ENCODE data around the gene HTT-AS. TPM values are rescaled to one million over a fixed set of nuclear protein-coding genes. Genes with fewer than 3 reads are reported as not detected.

Gene HTT-AS
- total RNA-seq, 1 experiment from 2014 or later: not detected

GRCh38 chr4:3029464-3029863 is 44.9 kb downstream of the HTT-AS start:
- Mint-ChIP-seq H3K36me3 (ENCODE audit: insufficient read depth, unreplicated experiment) (no peaks in the 10 kb centered on the region), H3K4me3 (ENCODE audit: low read depth, unreplicated experiment) (no peak overlapping the region), H3K27ac (ENCODE audit: unreplicated experiment) (no peak overlapping the region), H3K27me3 (ENCODE audit: unreplicated experiment) (peaks cover 21% of the 10 kb centered on the region), H3K4me1 (ENCODE audit: low read depth, unreplicated experiment) (peaks cover 17% of the 10 kb centered on the region), H3K9me3 (ENCODE audit: low read depth, unreplicated experiment) (no peaks in the 10 kb centered on the region)
- DNase-seq: no peak
- BruUV-seq (replicated peaks): no TSS peak
- intact Hi-C loops (cut with micrococcal nuclease; ENCODE audit: unreplicated experiment): no loop called here
- TF ChIP-seq CTCF (IDR thresholded peaks at IDR 0.05; ENCODE audit: unreplicated experiment): no peak
- CTCF ChIA-PET: interaction anchor here (0.8 kb wide), 1 partner anchor 695 kb away, joined by 3 read pairs; no protein-coding TSS in a partner anchor

- intact Hi-C loops (cut with micrococcal nuclease; ENCODE audit: unreplicated experiment): no loop called here
- BruUV-seq (replicated peaks): no TSS peak
- no peak for TF ChIP-seq CTCF (IDR thresholded peaks at IDR 0.05; ENCODE audit: unreplicated experiment)
- no peak overlapping the region for H3K27ac Mint-ChIP-seq (ENCODE audit: unreplicated experiment)
- peaks cover 2% of the 10 kb centered on the region for H3K9me3 Mint-ChIP-seq (ENCODE audit: low read depth, unreplicated experiment)
- H3K4me3 Mint-ChIP-seq (ENCODE audit: low read depth, unreplicated experiment): no peak overlapping the region
- CTCF ChIA-PET: no interaction called here
- no peaks in the 10 kb centered on the region for H3K36me3 Mint-ChIP-seq (ENCODE audit: insufficient read depth, unreplicated experiment)
- peaks cover 42% of the 10 kb centered on the region for H3K27me3 Mint-ChIP-seq (ENCODE audit: unreplicated experiment)
- no peak for DNase-seq
- peaks cover 12% of the 10 kb centered on the region for H3K4me1 Mint-ChIP-seq (ENCODE audit: low read depth, unreplicated experiment)
These were observed 47.8 kb downstream of the HTT-AS start for GRCh38 chr4:3026540-3026939.

- peaks cover 6% of the 10 kb centered on the region for H3K4me1 Mint-ChIP-seq (ENCODE audit: low read depth, unreplicated experiment)
- H3K27me3 Mint-ChIP-seq (ENCODE audit: unreplicated experiment): peaks cover 35% of the 10 kb centered on the region
- H3K9me3 Mint-ChIP-seq (ENCODE audit: low read depth, unreplicated experiment): peaks cover 2% of the 10 kb centered on the region
- no peak for TF ChIP-seq CTCF (IDR thresholded peaks at IDR 0.05; ENCODE audit: unreplicated experiment)
- H3K36me3 Mint-ChIP-seq (ENCODE audit: insufficient read depth, unreplicated experiment): no peaks in the 10 kb centered on the region
- CTCF ChIA-PET: no interaction called here
- H3K4me3 Mint-ChIP-seq (ENCODE audit: low read depth, unreplicated experiment): no peak overlapping the region
- intact Hi-C loops (cut with micrococcal nuclease; ENCODE audit: unreplicated experiment): no loop called here
- DNase-seq: no peak
- no peak overlapping the region for H3K27ac Mint-ChIP-seq (ENCODE audit: unreplicated experiment)
- BruUV-seq (replicated peaks): no TSS peak
These were observed 48.5 kb downstream of the HTT-AS start for GRCh38 chr4:3025881-3026280.

- Mint-ChIP-seq H3K36me3 (ENCODE audit: insufficient read depth, unreplicated experiment) (no peaks in the 10 kb centered on the region), H3K27ac (ENCODE audit: unreplicated experiment) (no peak overlapping the region), H3K4me3 (ENCODE audit: low read depth, unreplicated experiment) (no peak overlapping the region), H3K9me3 (ENCODE audit: low read depth, unreplicated experiment) (peaks cover 2% of the 10 kb centered on the region), H3K27me3 (ENCODE audit: unreplicated experiment) (peaks cover 43% of the 10 kb centered on the region), H3K4me1 (ENCODE audit: low read depth, unreplicated experiment) (no peaks in the 10 kb centered on the region)
- intact Hi-C loops (cut with micrococcal nuclease; ENCODE audit: unreplicated experiment): no loop called here
- no TSS peak for BruUV-seq (replicated peaks)
- no peak for TF ChIP-seq CTCF (IDR thresholded peaks at IDR 0.05; ENCODE audit: unreplicated experiment)
- no peak for DNase-seq
- CTCF ChIA-PET: no interaction called here
These were observed 51.7 kb downstream of the HTT-AS start for GRCh38 chr4:3022651-3023050.
